HepG2 (cell line): ENCODE measurements around the gene SRSF12. TPM values are rescaled to one million over a fixed set of nuclear protein-coding genes. Genes with fewer than 3 reads are reported as not detected.
A peak's percentile ranks its signal among the peaks of the same experiment; 100 is the strongest.

Experiments used
- AKNA ChIP-seq: sonication (generic); formaldehyde crosslinking; IDR thresholded peaks from 2 replicates; pipeline ENCODE4 v1.4.0; 2020; ENCODE audit warnings: missing genetic modification reagents, borderline replicate concordance
- ATM ChIP-seq: fragments of 450-650 bp; IDR thresholded peaks from 2 replicates; pipeline ENCODE4 v1.7.1; 2017; ENCODE audit warnings: mild to moderate bottlenecking, borderline replicate concordance
- CCDC6 ChIP-seq: sonication (generic); formaldehyde crosslinking; IDR thresholded peaks from 2 replicates; pipeline ENCODE4 v1.8.1; 2022; ENCODE audit warnings: mild to moderate bottlenecking, missing genetic modification reagents, moderate library complexity
- CHCHD3 ChIP-seq: sonication (generic); formaldehyde crosslinking; IDR thresholded peaks from 2 replicates; pipeline ENCODE4 v1.8.0; 2022; ENCODE audit warnings: mild to moderate bottlenecking, missing genetic modification reagents, moderate library complexity
- FOXK1 ChIP-seq: sonication (generic); formaldehyde crosslinking; IDR thresholded peaks from 2 replicates; pipeline ENCODE4 v1.4.0; 2020; ENCODE audit warnings: low read depth, missing genetic modification reagents, borderline replicate concordance
- KDM2A ChIP-seq: sonication (generic); formaldehyde crosslinking; IDR thresholded peaks from 2 replicates; pipeline ENCODE4 v1.4.0; 2020; ENCODE audit warnings: low read depth, missing genetic modification reagents, borderline replicate concordance
- KLF9 ChIP-seq: IDR thresholded peaks from 2 replicates; pipeline ENCODE4 v1.6.1; 2016; ENCODE audit warnings: low read depth
- KMT2B ChIP-seq: IDR thresholded peaks from 2 replicates; pipeline ENCODE4 v1.6.1; 2016; ENCODE audit warnings: missing genetic modification reagents, missing compliant biosample characterization
- NR2F6 ChIP-seq, 2 experiments: IDR thresholded peaks; 2 replicates each; pipeline ENCODE4 v1.6.1; 2016; ENCODE audit warnings: antibody characterized with exemption in 1 of 2, mild to moderate bottlenecking in 1 of 2
- PHF5A ChIP-seq: IDR thresholded peaks from one replicate; pipeline ENCODE4 v1.6.1; 2018; ENCODE audit warnings: low read depth, missing genetic modification reagents; ENCODE audit not compliant: unreplicated experiment
- PITX1 ChIP-seq: sonication (generic); formaldehyde crosslinking; IDR thresholded peaks from 2 replicates; pipeline ENCODE4 v1.5.1; 2020; ENCODE audit warnings: mild to moderate bottlenecking, missing genetic modification reagents
- RFXANK ChIP-seq: IDR thresholded peaks from 2 replicates; pipeline ENCODE4 v1.6.1; 2016
- TAF15 ChIP-seq: fragments of 200-400 bp; formaldehyde crosslinking; IDR thresholded peaks from one replicate; pipeline ENCODE4 v1.6.1; 2018; ENCODE audit warnings: mild to moderate bottlenecking, low read depth, low read length; ENCODE audit not compliant: poor library complexity, severe bottlenecking
- WIZ ChIP-seq: sonication (generic); formaldehyde crosslinking; IDR thresholded peaks from 2 replicates; pipeline ENCODE4 v1.5.1; 2020; ENCODE audit warnings: mild to moderate bottlenecking, missing genetic modification reagents
- ZBTB7A ChIP-seq: sonication (generic); formaldehyde crosslinking; IDR thresholded peaks from 2 replicates; pipeline ENCODE4 v1.8.0; 2022; ENCODE audit warnings: mild to moderate bottlenecking, missing genetic modification reagents
- ZMAT3 ChIP-seq: sonication (generic); formaldehyde crosslinking; conservative IDR thresholded peaks from 2 replicates; pipeline ENCODE4 v1.7.0; 2021; ENCODE audit warnings: missing genetic modification reagents
- ZNF180 ChIP-seq: sonication (generic); formaldehyde crosslinking; IDR thresholded peaks from 2 replicates; pipeline ENCODE4 v1.4.0; 2020; ENCODE audit warnings: low read depth, missing genetic modification reagents, borderline replicate concordance
- ZNF678 ChIP-seq: sonication (generic); formaldehyde crosslinking; IDR thresholded peaks from 2 replicates; pipeline ENCODE4 v1.4.0; 2020; ENCODE audit warnings: mild to moderate bottlenecking, missing genetic modification reagents
- ZNF816 ChIP-seq: sonication (generic); formaldehyde crosslinking; IDR thresholded peaks from 2 replicates; pipeline ENCODE4 v1.8.0; 2022; ENCODE audit warnings: missing genetic modification reagents, mild to moderate bottlenecking, borderline replicate concordance
- polyA plus RNA-seq, 8 experiments: library from polyadenylated mRNA; depleted of rRNA in 3 of 8; stranded (reverse) in 7 of 8; unstranded in 1 of 8; fragments of >200 nt; fragmentation: Illumina TruSeq in 4 of 8; extraction: Trizol in 4 of 8; gene quantifications; 2 replicates each; pipeline versions ENCODE4 v1.2.1 to v1.2.3, GENCODE V29; 2011 to 2016; ENCODE audit warnings: low read depth in 4 of 8, missing spikeins in 1 of 8, mixed read lengths in 1 of 8; ENCODE audit not compliant: insufficient read depth in 1 of 8
- total RNA-seq, 5 experiments: library from RNA; depleted of rRNA; stranded (reverse); fragments of >200 nt; fragmentation: Illumina TruSeq; extraction: Trizol; gene quantifications; 2 replicates each; pipeline ENCODE4 v1.2.3, GENCODE V29; 2016; ENCODE audit warnings: low read depth in 1 of 5
- TF ChIP-seq, protein P1 (sequence below): sonication (generic); formaldehyde crosslinking; IDR thresholded peaks from 2 replicates; pipeline ENCODE4 v1.5.1; 2020; ENCODE audit warnings: mild to moderate bottlenecking, missing genetic modification reagents, moderate library complexity
- TF ChIP-seq, protein P2 (sequence below): sonication (generic); formaldehyde crosslinking; IDR thresholded peaks from 2 replicates; pipeline ENCODE4 v1.4.0; 2020; ENCODE audit warnings: mild to moderate bottlenecking, missing genetic modification reagents

The SRSF12 gene
- total and polyA plus RNA-seq, 2 of the 13 experiments (the other 11 are each of a cell fraction or from before 2014, with no cell fraction given) = 1.7 to 1.9 TPM

GRCh38 chr6:89145956-89146717, 28.3 kb upstream of the SRSF12 start, which contains the start of gene PM20D2 (continued):
- TF ChIP-seq, protein P1, sequence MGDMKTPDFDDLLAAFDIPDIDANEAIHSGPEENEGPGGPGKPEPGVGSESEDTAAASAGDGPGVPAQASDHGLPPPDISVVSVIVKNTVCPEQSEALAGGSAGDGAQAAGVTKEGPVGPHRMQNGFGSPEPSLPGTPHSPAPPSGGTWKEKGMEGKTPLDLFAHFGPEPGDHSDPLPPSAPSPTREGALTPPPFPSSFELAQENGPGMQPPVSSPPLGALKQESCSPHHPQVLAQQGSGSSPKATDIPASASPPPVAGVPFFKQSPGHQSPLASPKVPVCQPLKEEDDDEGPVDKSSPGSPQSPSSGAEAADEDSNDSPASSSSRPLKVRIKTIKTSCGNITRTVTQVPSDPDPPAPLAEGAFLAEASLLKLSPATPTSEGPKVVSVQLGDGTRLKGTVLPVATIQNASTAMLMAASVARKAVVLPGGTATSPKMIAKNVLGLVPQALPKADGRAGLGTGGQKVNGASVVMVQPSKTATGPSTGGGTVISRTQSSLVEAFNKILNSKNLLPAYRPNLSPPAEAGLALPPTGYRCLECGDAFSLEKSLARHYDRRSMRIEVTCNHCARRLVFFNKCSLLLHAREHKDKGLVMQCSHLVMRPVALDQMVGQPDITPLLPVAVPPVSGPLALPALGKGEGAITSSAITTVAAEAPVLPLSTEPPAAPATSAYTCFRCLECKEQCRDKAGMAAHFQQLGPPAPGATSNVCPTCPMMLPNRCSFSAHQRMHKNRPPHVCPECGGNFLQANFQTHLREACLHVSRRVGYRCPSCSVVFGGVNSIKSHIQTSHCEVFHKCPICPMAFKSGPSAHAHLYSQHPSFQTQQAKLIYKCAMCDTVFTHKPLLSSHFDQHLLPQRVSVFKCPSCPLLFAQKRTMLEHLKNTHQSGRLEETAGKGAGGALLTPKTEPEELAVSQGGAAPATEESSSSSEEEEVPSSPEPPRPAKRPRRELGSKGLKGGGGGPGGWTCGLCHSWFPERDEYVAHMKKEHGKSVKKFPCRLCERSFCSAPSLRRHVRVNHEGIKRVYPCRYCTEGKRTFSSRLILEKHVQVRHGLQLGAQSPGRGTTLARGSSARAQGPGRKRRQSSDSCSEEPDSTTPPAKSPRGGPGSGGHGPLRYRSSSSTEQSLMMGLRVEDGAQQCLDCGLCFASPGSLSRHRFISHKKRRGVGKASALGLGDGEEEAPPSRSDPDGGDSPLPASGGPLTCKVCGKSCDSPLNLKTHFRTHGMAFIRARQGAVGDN (CRISPR knock-in tag) = peak; percentile 99
- TF ChIP-seq KDM2A (CRISPR knock-in tag) (peak; percentile 89), KMT2B (CRISPR knock-in tag) (peak; percentile 78; the same call in 1 of the 2 replicates), RFXANK (CRISPR knock-in tag) (no peak), CHCHD3 (CRISPR knock-in tag) (peak; percentile 76), ZNF816 (CRISPR knock-in tag) (0 out of 2 replicates have a peak, but pooled peaks have one; percentile 30), FOXK1 (peak; percentile 54; the same call in 1 of the 2 replicates), NR2F6 (IDR thresholded peaks at IDR 0.05) (no peak), NR2F6 (CRISPR knock-in tag; IDR thresholded peaks at IDR 0.05) (peak; percentile 55), WIZ (peak; percentile 84; the same call in 1 of the 2 replicates), ZNF180 (no peak), AKNA (CRISPR knock-in tag) (0 out of 2 replicates have a peak, but pooled peaks have one; percentile 56), ZNF678 (CRISPR knock-in tag) (peak; percentile 76), KLF9 (CRISPR knock-in tag) (no peak), ATM (no peak), PHF5A (CRISPR knock-in tag) (peak; percentile 27), TAF15 (no peak), ZMAT3 (peak; percentile 68), PITX1 (CRISPR knock-in tag) (peak; percentile 23; the same call in 1 of the 2 replicates), CCDC6 (peak; percentile 97), ZBTB7A (CRISPR knock-in tag) (peak; percentile 33; the same call in 1 of the 2 replicates)
- TF ChIP-seq, protein P2, sequence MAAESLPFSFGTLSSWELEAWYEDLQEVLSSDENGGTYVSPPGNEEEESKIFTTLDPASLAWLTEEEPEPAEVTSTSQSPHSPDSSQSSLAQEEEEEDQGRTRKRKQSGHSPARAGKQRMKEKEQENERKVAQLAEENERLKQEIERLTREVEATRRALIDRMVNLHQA (CRISPR knock-in tag) = no peak
